Caco-2 (cell line): ENCODE results near the gene SPATS1. TPM values are rescaled to one million over a fixed set of nuclear protein-coding genes. Genes with fewer than 3 reads are reported as not detected.

Experiments used
- BruUV-seq: library from RNA; stranded (reverse); fragments of 400-500 nt; replicated peaks from 2 replicates; lab custom pipeline; 2021; lab: Mats Ljungman, UMichigan
- CTCF ChIA-PET: fragments of 300-600 bp; sonication (Branson Sonifier 250); formaldehyde crosslinking; loops from one replicate; lab custom pipeline; 2022; ENCODE audit warnings: antibody characterized with exemption; lab: Charles Lee
- POLR2A ChIA-PET: fragments of 300-600 bp; sonication (Branson Sonifier 250); formaldehyde crosslinking; loops from one replicate; lab custom pipeline; 2022; ENCODE audit warnings: antibody characterized with exemption; lab: Charles Lee
- DNase-seq, 2 experiments: peaks; one replicate each; pipeline versions ENCODE4 v3.0.0 to v3.0.0-alpha.2; 2020 to 2022
- H3K27me3 ChIP-seq: replicated peaks from 2 replicates; pipeline ENCODE4 v1.6.0; 2011; ENCODE audit warnings: low read length; ENCODE audit not compliant: control insufficient read depth, insufficient read depth
- H3K36me3 ChIP-seq: 2 replicates; pipeline ENCODE4 v1.5.1; 2011; ENCODE audit warnings: low read length; ENCODE audit not compliant: control insufficient read depth, insufficient read depth
- H3K4me1 ChIP-seq: fragments of 250-450 bp; sonication (Bioruptor Pico); 2 replicates; pipeline ENCODE4 v1.5.1; 2020; ENCODE audit warnings: mild to moderate bottlenecking
- H3K4me3 ChIP-seq: 2 replicates; pipeline ENCODE4 v1.5.1; 2011; ENCODE audit warnings: low read depth, mild to moderate bottlenecking, control low read depth, low read length
- H3K9me3 ChIP-seq: fragments of 250-450 bp; sonication (Bioruptor Pico); 2 replicates; pipeline ENCODE4 v1.5.1; 2020; ENCODE audit warnings: mild to moderate bottlenecking, moderate library complexity
- H3K27ac Mint-ChIP-seq: one replicate; pipeline ENCODE4 v1.8.0; 2022; ENCODE audit warnings: mixed read lengths; ENCODE audit not compliant: unreplicated experiment
- H3K27me3 Mint-ChIP-seq: one replicate; pipeline ENCODE4 v1.8.0; 2022; ENCODE audit warnings: mixed read lengths; ENCODE audit not compliant: insufficient read depth, unreplicated experiment
- H3K36me3 Mint-ChIP-seq: one replicate; pipeline ENCODE4 v1.8.0; 2022; ENCODE audit warnings: mild to moderate bottlenecking, mixed read lengths; ENCODE audit not compliant: insufficient read depth, unreplicated experiment
- H3K4me1 Mint-ChIP-seq: one replicate; pipeline ENCODE4 v1.8.0; 2022; ENCODE audit warnings: low read depth, mixed read lengths; ENCODE audit not compliant: unreplicated experiment
- H3K4me3 Mint-ChIP-seq: one replicate; pipeline ENCODE4 v1.8.0; 2022; ENCODE audit warnings: mild to moderate bottlenecking, moderate library complexity, mixed read lengths; ENCODE audit not compliant: unreplicated experiment
- H3K9me3 Mint-ChIP-seq: one replicate; pipeline ENCODE4 v1.8.0; 2022; ENCODE audit warnings: mixed read lengths; ENCODE audit not compliant: unreplicated experiment
- intact Hi-C: fragments of 100-400 bp; cut with micrococcal nuclease; formaldehyde crosslinking; loops from one replicate; pipeline ENCODE4 v1.10.0; 2022; ENCODE audit not compliant: unreplicated experiment
- total RNA-seq: library from RNA; stranded (reverse); gene quantifications from 2 replicates; pipeline ENCODE4 v1.2.3, GENCODE V29; 2022
- TF ChIP-seq, protein P1 (sequence below), 2 experiments: fragments of 200-600 bp in 1 of 2; IDR thresholded peaks; 1 replicate in 1 of 2; 2 replicates in 1 of 2; pipeline versions ENCODE4 v1.5.1 to v1.8.0; 2011 to 2022; ENCODE audit warnings: antibody characterized with exemption in 1 of 2, control low read depth in 1 of 2, inconsistent platforms in 1 of 2, low read depth in 1 of 2, low read length in 1 of 2, mild to moderate bottlenecking in 1 of 2, moderate library complexity in 1 of 2; ENCODE audit not compliant: insufficient read depth in 1 of 2, severe bottlenecking in 1 of 2, unreplicated experiment in 1 of 2

The SPATS1 gene
- total RNA-seq, 1 experiment from 2014 or later, result not detected

DNA sequence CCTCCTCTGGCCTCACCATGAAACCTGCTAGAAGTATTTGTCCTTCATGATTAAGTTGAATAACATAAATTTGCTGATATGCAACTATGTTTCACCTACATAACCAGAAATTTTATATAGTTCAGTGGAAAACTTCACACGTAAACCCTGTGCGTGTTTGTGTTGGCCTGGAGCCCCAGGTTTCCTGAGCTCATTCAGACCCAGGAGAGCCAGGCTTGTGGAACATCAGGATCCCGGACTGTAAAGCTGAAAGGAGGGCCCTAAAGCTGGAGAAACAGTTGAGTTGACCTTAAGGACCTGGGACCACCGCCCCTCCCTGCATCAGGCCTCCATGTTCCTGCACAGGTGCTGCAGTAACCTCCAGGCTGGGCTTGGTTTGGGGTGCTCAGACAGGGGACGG, 3.1 kb upstream of the SPATS1 start:
- peaks cover 7% of the 10 kb centered on the region for H3K27me3 Mint-ChIP-seq
- no TSS peak for BruUV-seq
- Histone ChIP-seq H3K9me3 (no peaks in the 10 kb centered on the region), H3K4me1 (no peaks in the 10 kb centered on the region), H3K4me3 (no peak overlapping the region), H3K27me3 (no peaks in the 10 kb centered on the region; the same call in 1 of the 2 replicates), H3K36me3 (no peaks in the 10 kb centered on the region)
- intact Hi-C loops, result no loop called here
- TF ChIP-seq, protein P1, sequence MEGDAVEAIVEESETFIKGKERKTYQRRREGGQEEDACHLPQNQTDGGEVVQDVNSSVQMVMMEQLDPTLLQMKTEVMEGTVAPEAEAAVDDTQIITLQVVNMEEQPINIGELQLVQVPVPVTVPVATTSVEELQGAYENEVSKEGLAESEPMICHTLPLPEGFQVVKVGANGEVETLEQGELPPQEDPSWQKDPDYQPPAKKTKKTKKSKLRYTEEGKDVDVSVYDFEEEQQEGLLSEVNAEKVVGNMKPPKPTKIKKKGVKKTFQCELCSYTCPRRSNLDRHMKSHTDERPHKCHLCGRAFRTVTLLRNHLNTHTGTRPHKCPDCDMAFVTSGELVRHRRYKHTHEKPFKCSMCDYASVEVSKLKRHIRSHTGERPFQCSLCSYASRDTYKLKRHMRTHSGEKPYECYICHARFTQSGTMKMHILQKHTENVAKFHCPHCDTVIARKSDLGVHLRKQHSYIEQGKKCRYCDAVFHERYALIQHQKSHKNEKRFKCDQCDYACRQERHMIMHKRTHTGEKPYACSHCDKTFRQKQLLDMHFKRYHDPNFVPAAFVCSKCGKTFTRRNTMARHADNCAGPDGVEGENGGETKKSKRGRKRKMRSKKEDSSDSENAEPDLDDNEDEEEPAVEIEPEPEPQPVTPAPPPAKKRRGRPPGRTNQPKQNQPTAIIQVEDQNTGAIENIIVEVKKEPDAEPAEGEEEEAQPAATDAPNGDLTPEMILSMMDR (IDR thresholded peaks at IDR 0.05; ENCODE audit: insufficient read depth in 1 of 2, low read depth in 1 of 2, low read length in 1 of 2, severe bottlenecking in 1 of 2, unreplicated experiment in 1 of 2), result no peak
- H3K9me3 Mint-ChIP-seq, result no peaks in the 10 kb centered on the region
- no peak overlapping the region for H3K4me3 Mint-ChIP-seq
- no peaks in the 10 kb centered on the region for H3K4me1 Mint-ChIP-seq
- H3K36me3 Mint-ChIP-seq, result no peaks in the 10 kb centered on the region
- no peak for DNase-seq
- CTCF ChIA-PET, result interaction anchor here (1.1 to 2.7 kb wide), 2 partner anchors 12 to 71 kb away, joined by 3 to 23 read pairs; no protein-coding TSS in a partner anchor
- POLR2A ChIA-PET, result no interaction called here
- no peak overlapping the region for H3K27ac Mint-ChIP-seq

DNA sequence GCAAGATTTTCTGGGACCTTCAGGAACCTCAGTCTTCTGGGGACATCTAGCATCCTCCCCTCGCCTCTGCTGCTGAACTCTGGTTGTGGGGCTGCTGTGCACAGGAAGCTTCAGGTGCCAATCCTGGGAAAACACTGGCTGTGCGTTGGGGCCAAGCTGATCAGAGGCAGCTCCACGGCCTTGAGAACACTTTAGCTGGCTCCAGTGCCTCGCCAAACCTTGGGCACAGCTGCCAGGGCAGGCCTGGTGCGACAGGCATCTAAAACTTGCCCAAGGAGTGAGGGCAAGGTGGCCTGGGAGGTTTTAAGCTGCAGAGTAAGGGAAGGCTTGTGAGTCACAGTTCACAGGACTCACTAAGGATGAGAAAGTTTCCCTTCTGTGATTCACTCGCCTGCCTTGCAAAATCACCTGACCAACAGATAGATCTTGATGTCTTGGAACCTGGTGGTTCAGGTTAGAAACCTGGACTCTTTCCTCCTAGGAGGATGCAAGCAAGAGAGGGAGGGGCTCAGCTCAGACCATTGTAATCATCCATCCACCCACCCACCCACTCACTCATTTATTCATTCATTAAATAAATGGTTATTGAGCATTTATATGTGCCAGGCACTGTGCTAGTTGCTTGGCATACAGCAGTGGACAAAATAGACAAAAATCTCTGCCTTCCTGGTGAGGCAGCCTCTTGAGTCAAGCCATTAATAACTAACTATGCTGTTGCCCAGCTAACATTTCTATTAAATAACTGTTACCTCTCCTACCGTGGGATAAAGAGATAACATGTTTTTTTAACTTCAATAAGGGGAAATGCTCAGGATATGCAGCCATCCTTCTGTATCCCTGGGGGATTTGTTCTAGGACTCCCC, 2.5 kb upstream of the SPATS1 start:
- Histone ChIP-seq H3K4me1 (no peaks in the 10 kb centered on the region), H3K27me3 (no peaks in the 10 kb centered on the region; the same call in 1 of the 2 replicates), H3K4me3 (no peak overlapping the region), H3K9me3 (no peaks in the 10 kb centered on the region), H3K36me3 (no peaks in the 10 kb centered on the region)
- CTCF ChIA-PET, result interaction anchor here (1.1 to 2.7 kb wide), 2 partner anchors 13 to 72 kb away, joined by 3 to 23 read pairs; no protein-coding TSS in a partner anchor
- H3K27ac Mint-ChIP-seq, result no peak overlapping the region
- BruUV-seq, result no TSS peak
- H3K36me3 Mint-ChIP-seq, result no peaks in the 10 kb centered on the region
- intact Hi-C loops, result no loop called here
- DNase-seq, result no peak
- peaks cover 7% of the 10 kb centered on the region for H3K27me3 Mint-ChIP-seq
- TF ChIP-seq, protein P1 (IDR thresholded peaks at IDR 0.05; ENCODE audit: insufficient read depth in 1 of 2, low read depth in 1 of 2, low read length in 1 of 2, severe bottlenecking in 1 of 2, unreplicated experiment in 1 of 2), result no peak
- POLR2A ChIA-PET, result no interaction called here
- H3K4me3 Mint-ChIP-seq, result no peak overlapping the region
- H3K9me3 Mint-ChIP-seq, result no peaks in the 10 kb centered on the region
- H3K4me1 Mint-ChIP-seq, result no peaks in the 10 kb centered on the region

DNA sequence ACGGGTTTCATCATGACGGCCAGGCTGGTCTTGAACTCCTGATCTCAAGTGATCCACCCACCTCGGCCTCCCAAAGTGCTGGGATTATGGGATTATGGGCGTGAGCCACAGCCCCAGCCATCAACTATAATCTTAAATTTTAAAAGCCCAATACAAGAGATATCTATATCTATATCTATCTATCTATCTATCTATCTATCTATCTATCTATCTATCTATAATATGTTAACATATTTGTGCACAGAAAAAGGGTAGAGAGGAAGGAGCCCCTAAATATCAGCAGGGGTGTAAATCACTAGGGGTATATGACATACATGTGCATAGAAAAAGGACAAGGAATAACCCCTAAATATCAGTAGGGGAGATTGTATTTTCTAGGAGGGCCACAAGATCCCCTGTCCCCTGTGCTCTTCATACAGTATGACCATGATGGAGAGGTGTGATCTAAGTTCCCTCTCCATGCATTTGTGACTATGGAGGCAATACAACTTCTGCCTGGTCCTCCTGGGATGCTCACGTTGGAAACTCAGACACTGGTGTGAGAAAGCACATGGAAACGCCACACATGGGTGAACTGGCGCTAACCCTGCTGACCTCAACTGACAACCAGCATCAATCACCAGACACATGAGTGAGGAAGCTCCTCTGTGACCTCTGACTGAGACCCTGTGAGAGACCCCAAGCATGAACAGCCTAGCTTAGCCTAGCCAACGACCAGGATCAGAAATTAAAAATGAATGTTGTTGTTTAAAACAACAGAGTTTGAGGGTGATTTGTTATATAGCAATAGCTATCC, 1.2 kb upstream of the SPATS1 start:
- Histone ChIP-seq H3K9me3 (no peaks in the 10 kb centered on the region), H3K4me3 (no peak overlapping the region), H3K27me3 (no peaks in the 10 kb centered on the region; the same call in 1 of the 2 replicates), H3K4me1 (no peaks in the 10 kb centered on the region), H3K36me3 (no peaks in the 10 kb centered on the region)
- intact Hi-C loops, result no loop called here
- no peaks in the 10 kb centered on the region for H3K9me3 Mint-ChIP-seq
- no peak for DNase-seq
- no peak overlapping the region for H3K27ac Mint-ChIP-seq
- TF ChIP-seq, protein P1 (IDR thresholded peaks at IDR 0.05; ENCODE audit: insufficient read depth in 1 of 2, low read depth in 1 of 2, low read length in 1 of 2, severe bottlenecking in 1 of 2, unreplicated experiment in 1 of 2), result no peak
- H3K4me3 Mint-ChIP-seq, result no peak overlapping the region
- no TSS peak for BruUV-seq
- CTCF ChIA-PET, result interaction anchor here (1.0 to 1.3 kb wide), 2 partner anchors 28 to 73 kb away, joined by 3 read pairs; partner anchors contain the start of gene AARS2
- no peaks in the 10 kb centered on the region for H3K36me3 Mint-ChIP-seq
- peaks cover 7% of the 10 kb centered on the region for H3K27me3 Mint-ChIP-seq
- H3K4me1 Mint-ChIP-seq, result no peaks in the 10 kb centered on the region
- POLR2A ChIA-PET, result no interaction called here
